ENCODE measurements around the gene PTPN1.

The PTPN1 gene

GRCh38 chr20:50552979-50553378 is 42.8 kb downstream of the PTPN1 start:
- FAIRE-seq (no peak), DNase-seq (ENCODE audit: insufficient read length, low spot score) (no peak)
- TF ChIP-seq PAX5 (IDR thresholded peaks at IDR 0.05; ENCODE audit: insufficient read depth, low read length, severe bottlenecking) (no peak), POLR2AphosphoS5 (IDR thresholded peaks at IDR 0.05; ENCODE audit: low read depth, low read length) (no peak), SPI1 (IDR thresholded peaks at IDR 0.05; ENCODE audit: low read depth, low read length) (no peak), POU2F2 (IDR thresholded peaks at IDR 0.05; ENCODE audit: low read depth, low read length) (no peak), TAF1 (IDR thresholded peaks at IDR 0.05; ENCODE audit: low read depth, low read length) (no peak), POLR2A (IDR thresholded peaks at IDR 0.05; ENCODE audit: low read depth, low read length) (no peak)

- FAIRE-seq, result no peak
- TF ChIP-seq TAF1 (IDR thresholded peaks at IDR 0.05; ENCODE audit: low read depth, low read length) (no peak), POU2F2 (IDR thresholded peaks at IDR 0.05; ENCODE audit: low read depth, low read length) (no peak), SPI1 (IDR thresholded peaks at IDR 0.05; ENCODE audit: low read depth, low read length) (no peak), PAX5 (IDR thresholded peaks at IDR 0.05; ENCODE audit: insufficient read depth, low read length, severe bottlenecking) (no peak), POLR2AphosphoS5 (IDR thresholded peaks at IDR 0.05; ENCODE audit: low read depth, low read length) (no peak), POLR2A (IDR thresholded peaks at IDR 0.05; ENCODE audit: low read depth, low read length) (no peak)
Measured at GRCh38 chr20:50554694-50555579, 44.8 kb downstream of the PTPN1 start.

GRCh38 chr20:50555662-50556061 is 45.5 kb downstream of the PTPN1 start:
- no peak for FAIRE-seq
- no peak for DNase-seq (ENCODE audit: insufficient read length, low spot score)
- TF ChIP-seq POU2F2 (IDR thresholded peaks at IDR 0.05; ENCODE audit: low read depth, low read length), result no peak
- TF ChIP-seq POLR2AphosphoS5 (IDR thresholded peaks at IDR 0.05; ENCODE audit: low read depth, low read length), result no peak

More at GRCh38 chr20:50554694-50555579, 44.8 kb downstream of the PTPN1 start:
- no peak for DNase-seq (ENCODE audit: insufficient read length, low spot score)

- TF ChIP-seq TAF1 (IDR thresholded peaks at IDR 0.05; ENCODE audit: low read depth, low read length) (no peak), SPI1 (IDR thresholded peaks at IDR 0.05; ENCODE audit: low read depth, low read length) (no peak), PAX5 (IDR thresholded peaks at IDR 0.05; ENCODE audit: insufficient read depth, low read length, severe bottlenecking) (no peak), POU2F2 (IDR thresholded peaks at IDR 0.05; ENCODE audit: low read depth, low read length) (no peak), POLR2A (IDR thresholded peaks at IDR 0.05; ENCODE audit: low read depth, low read length) (no peak), POLR2AphosphoS5 (IDR thresholded peaks at IDR 0.05; ENCODE audit: low read depth, low read length) (no peak)
- DNase-seq (ENCODE audit: insufficient read length, low spot score) (no peak), FAIRE-seq (no peak)
Measured at GRCh38 chr20:50557549-50558134, 47.5 kb downstream of the PTPN1 start.

GRCh38 chr20:50558483-50558925 is 48.3 kb downstream of the PTPN1 start:
- TF ChIP-seq SPI1 (IDR thresholded peaks at IDR 0.05; ENCODE audit: low read depth, low read length), result no peak
- no peak for TF ChIP-seq TAF1 (IDR thresholded peaks at IDR 0.05; ENCODE audit: low read depth, low read length)
- TF ChIP-seq POLR2A (IDR thresholded peaks at IDR 0.05; ENCODE audit: low read depth, low read length), result no peak
- no peak for TF ChIP-seq POU2F2 (IDR thresholded peaks at IDR 0.05; ENCODE audit: low read depth, low read length)
- TF ChIP-seq POLR2AphosphoS5 (IDR thresholded peaks at IDR 0.05; ENCODE audit: low read depth, low read length), result no peak
- no peak for TF ChIP-seq PAX5 (IDR thresholded peaks at IDR 0.05; ENCODE audit: insufficient read depth, low read length, severe bottlenecking)
- no peak for DNase-seq (ENCODE audit: insufficient read length, low spot score)
- FAIRE-seq, result no peak

GRCh38 chr20:50559149-50559548 is 49.0 kb downstream of the PTPN1 start:
- TF ChIP-seq SPI1 (IDR thresholded peaks at IDR 0.05; ENCODE audit: low read depth, low read length) (no peak), POLR2A (IDR thresholded peaks at IDR 0.05; ENCODE audit: low read depth, low read length) (no peak), POU2F2 (IDR thresholded peaks at IDR 0.05; ENCODE audit: low read depth, low read length) (no peak), TAF1 (IDR thresholded peaks at IDR 0.05; ENCODE audit: low read depth, low read length) (no peak), PAX5 (IDR thresholded peaks at IDR 0.05; ENCODE audit: insufficient read depth, low read length, severe bottlenecking) (no peak), POLR2AphosphoS5 (IDR thresholded peaks at IDR 0.05; ENCODE audit: low read depth, low read length) (no peak)
- DNase-seq (ENCODE audit: insufficient read length, low spot score) (no peak), FAIRE-seq (no peak)

GRCh38 chr20:50559856-50560638 is 49.9 kb downstream of the PTPN1 start:
- DNase-seq (ENCODE audit: insufficient read length, low spot score), result no peak
- no peak for FAIRE-seq
- no peak for TF ChIP-seq POU2F2 (IDR thresholded peaks at IDR 0.05; ENCODE audit: low read depth, low read length)
- no peak for TF ChIP-seq PAX5 (IDR thresholded peaks at IDR 0.05; ENCODE audit: insufficient read depth, low read length, severe bottlenecking)
- no peak for TF ChIP-seq SPI1 (IDR thresholded peaks at IDR 0.05; ENCODE audit: low read depth, low read length)
- TF ChIP-seq TAF1 (IDR thresholded peaks at IDR 0.05; ENCODE audit: low read depth, low read length), result no peak

- FAIRE-seq, result no peak
- no peak for DNase-seq (ENCODE audit: insufficient read length, low spot score)
- TF ChIP-seq TAF1 (IDR thresholded peaks at IDR 0.05; ENCODE audit: low read depth, low read length) (no peak), PAX5 (IDR thresholded peaks at IDR 0.05; ENCODE audit: insufficient read depth, low read length, severe bottlenecking) (no peak), SPI1 (IDR thresholded peaks at IDR 0.05; ENCODE audit: low read depth, low read length) (no peak), POU2F2 (IDR thresholded peaks at IDR 0.05; ENCODE audit: low read depth, low read length) (no peak), POLR2A (IDR thresholded peaks at IDR 0.05; ENCODE audit: low read depth, low read length) (no peak), POLR2AphosphoS5 (IDR thresholded peaks at IDR 0.05; ENCODE audit: low read depth, low read length) (no peak)
Measured at GRCh38 chr20:50560867-50561266, 50.7 kb downstream of the PTPN1 start.
